Fibroblast of pulmonary artery (primary cell): ENCODE results near the gene PDE4D.

ENCODE experiments used
- DNase-seq: peaks from one replicate; pipeline ENCODE4 v3.0.0-alpha.2; 2010; ENCODE audit warnings: low read depth
- H3K4me3 ChIP-seq: replicated peaks from 2 replicates; pipeline ENCODE4 v1.5.1; 2011; ENCODE audit warnings: low read depth, mild to moderate bottlenecking, control low read depth, low read length, moderate library complexity
- CTCF ChIP-seq: IDR thresholded peaks from 2 replicates; pipeline ENCODE4 v1.5.1; 2011; ENCODE audit warnings: mild to moderate bottlenecking, control low read depth, low read length, inconsistent platforms; ENCODE audit errors: missing control alignments

The PDE4D gene

GRCh38 chr5:59206132-59206581, 687.4 kb downstream of the PDE4D start:
- DNase-seq = peak; percentile 93
- H3K4me3 ChIP-seq = no peak overlapping the region
- no peak for TF ChIP-seq CTCF

GRCh38 chr5:59204114-59204897, 689.2 kb downstream of the PDE4D start:
- H3K4me3 ChIP-seq = no peak overlapping the region
- TF ChIP-seq CTCF = no peak
- no peak for DNase-seq

- no peak for TF ChIP-seq CTCF
- no peak overlapping the region for H3K4me3 ChIP-seq
- DNase-seq = no peak
Measured at GRCh38 chr5:59199868-59200267, 693.7 kb downstream of the PDE4D start.

DNA sequence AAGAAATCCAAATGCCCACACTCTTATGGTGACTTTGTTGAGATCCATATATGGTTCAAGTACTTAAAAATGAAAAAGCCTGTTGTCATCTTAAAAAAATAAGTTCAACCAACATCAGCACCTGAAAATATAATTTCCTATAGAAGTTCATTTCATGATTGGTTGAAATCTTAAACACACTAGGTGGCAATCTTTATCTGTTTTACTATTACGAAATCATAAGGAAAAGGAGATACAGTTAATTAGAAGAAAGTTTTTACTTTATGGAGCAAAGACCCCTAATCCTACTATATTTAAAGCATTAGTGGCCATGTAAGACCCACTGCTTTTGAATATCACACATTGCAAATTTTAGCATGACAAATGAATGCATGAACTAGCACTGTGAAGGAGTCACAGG, 694.7 kb downstream of the PDE4D start:
- no peak for TF ChIP-seq CTCF
- no peak for DNase-seq
- H3K4me3 ChIP-seq = no peak overlapping the region

DNA sequence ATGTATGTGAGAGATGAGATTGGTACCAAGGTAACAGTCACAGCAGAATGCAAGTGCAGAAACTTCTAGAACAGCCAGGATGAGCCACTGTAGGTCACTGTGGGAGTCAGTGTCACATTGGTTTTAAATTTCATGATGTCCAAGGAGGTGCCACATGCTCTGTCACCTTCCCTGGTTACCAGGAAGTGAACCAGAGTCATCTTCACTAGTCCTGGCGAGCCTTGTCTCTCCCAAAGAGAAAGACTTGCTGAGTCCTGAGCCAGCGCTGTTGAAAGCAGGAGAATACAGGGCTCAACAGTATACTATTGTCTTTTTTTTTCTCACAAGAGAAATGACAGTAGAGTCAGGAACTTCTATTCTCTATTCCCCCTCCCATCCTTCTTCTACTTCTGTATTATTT, 695.2 kb downstream of the PDE4D start:
- no peak for TF ChIP-seq CTCF
- H3K4me3 ChIP-seq = no peak overlapping the region
- DNase-seq = no peak

GRCh38 chr5:59197911-59198310, 695.6 kb downstream of the PDE4D start:
- DNase-seq = no peak
- no peak for TF ChIP-seq CTCF

DNA sequence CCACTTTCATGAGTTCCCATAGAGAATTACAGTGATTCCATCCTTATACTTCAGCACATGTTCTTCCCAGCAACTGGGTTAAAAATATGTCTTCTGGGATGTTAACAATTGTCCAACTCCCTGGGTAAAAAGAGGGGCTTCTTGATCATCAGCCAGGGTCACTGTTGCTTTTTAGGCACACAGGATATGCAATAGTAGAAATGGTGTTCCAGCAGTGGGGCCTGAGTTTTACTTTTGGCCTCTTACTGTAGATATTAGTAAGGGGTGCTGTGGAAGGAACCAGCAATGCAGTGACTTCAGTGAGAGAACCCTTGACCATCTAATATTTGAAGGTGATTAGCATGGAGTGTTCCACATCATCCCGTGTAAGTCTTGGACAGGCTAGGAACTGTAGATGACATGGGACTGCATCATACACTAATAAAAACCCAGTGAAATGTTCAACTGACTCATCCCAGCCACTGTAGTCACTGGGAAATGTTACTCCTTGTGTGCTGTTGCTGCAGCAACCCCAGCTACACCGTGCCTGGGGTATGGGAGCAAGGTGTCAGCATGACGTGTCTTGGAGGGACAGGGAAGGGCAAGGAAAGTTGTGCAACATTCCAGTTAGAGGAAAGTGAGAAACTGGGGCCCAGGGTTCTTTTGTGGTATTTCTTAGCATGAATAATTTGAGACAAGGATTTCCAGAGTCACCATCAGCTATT, 699.8 kb downstream of the PDE4D start:
- H3K4me3 ChIP-seq = no peak overlapping the region
- DNase-seq = peak; percentile 95
- TF ChIP-seq CTCF = no peak

More at GRCh38 chr5:59197911-59198310, 695.6 kb downstream of the PDE4D start:
- H3K4me3 ChIP-seq = no peak overlapping the region
